HCT116 (cell line): Measurements from ENCODE around the gene TRIOBP. TPM values are rescaled to one million over a fixed set of nuclear protein-coding genes. Genes with fewer than 3 reads are reported as not detected.

ENCODE experiments used
- ATAC-seq: fragments of 200-7000 bp; cut with Tn5 transposase; 2 replicates; pipeline ENCODE4 v1.9.1; 2020; ENCODE audit warnings: mild to moderate bottlenecking, moderate library complexity
- BruUV-seq: library from RNA; stranded (reverse); fragments of 400-500 nt; replicated peaks from 2 replicates; lab custom pipeline; 2021; lab: Mats Ljungman, UMichigan
- CTCF ChIA-PET: fragments of 300-600 bp; sonication (Branson Sonifier 250); formaldehyde crosslinking; loops from one replicate; lab custom pipeline; 2021; ENCODE audit warnings: antibody characterized with exemption; lab: Charles Lee
- POLR2A ChIA-PET: fragments of 300-600, 350-600 bp; sonication (Branson Sonifier 250); formaldehyde crosslinking; loops from one replicate; lab custom pipeline; 2021; ENCODE audit warnings: antibody characterized with exemption; lab: Charles Lee
- RAD21 ChIA-PET, 2 experiments: fragments of 300-600 bp; sonication (Branson Sonifier 250); formaldehyde crosslinking; loops; one replicate each; lab custom pipeline; 2023; ENCODE audit warnings: low total read pairs in 2 of 2; ENCODE audit not compliant: uncharacterized antibody in 2 of 2, unreplicated experiment in 2 of 2, low non-redundant PET in 1 of 2; lab: Charles Lee
- DNase-seq: peaks from one replicate; pipeline ENCODE4 v3.0.0-alpha.2; 2010; ENCODE audit warnings: low read depth, low spot score
- H2AFZ ChIP-seq: fragments of 200-600 bp; shearing (Covaris generic), sonication (generic); 2 replicates; pipeline ENCODE4 v1.6.1; 2017; ENCODE audit warnings: low read depth, mixed run types, mixed read lengths, antibody characterized with exemption, low read length; ENCODE audit not compliant: poor library complexity, severe bottlenecking
- H3K27ac ChIP-seq: 2 replicates; pipeline ENCODE4 v1.5.1; 2012; ENCODE audit warnings: low read depth, low read length
- H3K27me3 ChIP-seq: fragments of 200-600 bp; sonication (generic); 2 replicates; pipeline ENCODE4 v1.6.1; 2016; ENCODE audit warnings: mixed run types, low read length, mixed read lengths; ENCODE audit not compliant: insufficient read depth
- H3K36me3 ChIP-seq, 2 experiments: fragments of 200-500 bp in 1 of 2; fragments of 200-600 bp in 1 of 2; sonication (Bioruptor generic) in 1 of 2; sonication (generic) in 1 of 2; 2 replicates each; pipeline versions ENCODE4 v1.5.1 to v1.6.1; 2014 to 2016; ENCODE audit warnings: low read length in 2 of 2, inconsistent platforms in 1 of 2, mixed read lengths in 1 of 2, mixed run types in 1 of 2; ENCODE audit not compliant: insufficient read depth in 2 of 2, control insufficient read depth in 1 of 2
- H3K4me1 ChIP-seq, 2 experiments: fragments of 200-600 bp in 1 of 2; sonication (generic) in 1 of 2; 2 replicates each; pipeline versions ENCODE4 v1.5.1 to v1.6.1; 2012 to 2017; ENCODE audit warnings: low read length in 2 of 2, inconsistent platforms in 1 of 2, mild to moderate bottlenecking in 1 of 2, mixed read lengths in 1 of 2, mixed run types in 1 of 2, moderate library complexity in 1 of 2; ENCODE audit not compliant: insufficient read depth in 2 of 2, control insufficient read depth in 1 of 2
- H3K4me2 ChIP-seq: fragments of 200-600 bp; sonication (generic); 2 replicates; pipeline ENCODE4 v1.6.1; 2017; ENCODE audit warnings: mixed run types, low read length, mixed read lengths
- H3K4me3 ChIP-seq, 2 experiments: fragments of 200-600 bp in 1 of 2; sonication (generic) in 1 of 2; replicated peaks in 1 of 2; 2 replicates each; pipeline ENCODE4 v1.5.1; 2011 to 2016; ENCODE audit warnings: low read length in 2 of 2, control low read depth in 1 of 2, low read depth in 1 of 2, mild to moderate bottlenecking in 1 of 2, mixed read lengths in 1 of 2, mixed run types in 1 of 2
- H3K79me2 ChIP-seq: fragments of 200-600 bp; sonication (generic); 2 replicates; pipeline ENCODE4 v1.6.1; 2017; ENCODE audit warnings: mild to moderate bottlenecking, mixed run types, low read length, moderate library complexity, mixed read lengths; ENCODE audit not compliant: insufficient read depth
- H3K9ac ChIP-seq: fragments of 200-600 bp; sonication (generic); 2 replicates; pipeline ENCODE4 v1.6.1; 2016; ENCODE audit warnings: low read length, mixed read lengths
- H3K9me2 ChIP-seq: fragments of 200-600 bp; sonication (generic), shearing (Covaris generic); 2 replicates; pipeline ENCODE4 v1.6.1; 2017; ENCODE audit warnings: mixed run types, mild to moderate bottlenecking, moderate library complexity; ENCODE audit not compliant: insufficient read depth
- H3K9me3 ChIP-seq, 2 experiments: fragments of 200-500 bp in 1 of 2; fragments of 200-600 bp in 1 of 2; sonication (Bioruptor generic) in 1 of 2; sonication (generic) in 1 of 2; 2 replicates each; pipeline ENCODE4 v1.6.1; 2014 to 2017; ENCODE audit warnings: low read length in 2 of 2, mixed read lengths in 2 of 2, inconsistent platforms in 1 of 2, low read depth in 1 of 2, mild to moderate bottlenecking in 1 of 2, mixed run types in 1 of 2, moderate library complexity in 1 of 2; ENCODE audit not compliant: control insufficient read depth in 1 of 2, insufficient read depth in 1 of 2
- H4K20me1 ChIP-seq: fragments of 200-600 bp; sonication (generic), shearing (Covaris generic); 2 replicates; pipeline ENCODE4 v1.6.1; 2017; ENCODE audit warnings: mixed run types, mild to moderate bottlenecking, moderate library complexity; ENCODE audit not compliant: insufficient read depth
- JUND ChIP-seq: IDR thresholded peaks from 2 replicates; pipeline ENCODE4 v1.6.1; 2012
- POLR2AphosphoS5 ChIP-seq: IDR thresholded peaks from 2 replicates; pipeline ENCODE4 v1.6.1; 2011; ENCODE audit warnings: mild to moderate bottlenecking, low read depth, low read length, moderate library complexity
- RAD21 ChIP-seq: IDR thresholded peaks from 2 replicates; pipeline ENCODE4 v1.6.1; 2012; ENCODE audit warnings: low read depth, mild to moderate bottlenecking
- SIN3A ChIP-seq: IDR thresholded peaks from 2 replicates; pipeline ENCODE4 v1.6.1; 2012; ENCODE audit warnings: low read depth
- ZNF274 ChIP-seq: fragments of 200-500 bp; sonication (Bioruptor generic); IDR thresholded peaks from 2 replicates; pipeline ENCODE4 v1.6.1; 2014; ENCODE audit warnings: mild to moderate bottlenecking, low read depth, low read length, inconsistent platforms
- intact Hi-C: fragments of 100-400 bp; cut with micrococcal nuclease; formaldehyde crosslinking; loops from 2 replicates; pipeline ENCODE4 v1.10.0; 2022
- total RNA-seq: library from RNA; stranded (reverse); gene quantifications from one replicate; pipeline ENCODE4 v1.2.1, GENCODE V29; 2021; ENCODE audit not compliant: unreplicated experiment
- TF ChIP-seq, protein P1 (sequence below): IDR thresholded peaks from 2 replicates; pipeline ENCODE4 v1.6.1; 2011; ENCODE audit warnings: mild to moderate bottlenecking, low read length, moderate library complexity; ENCODE audit not compliant: insufficient replicate concordance; ENCODE audit errors: extremely low read depth

TRIOBP gene
- total RNA-seq, 1 experiment from 2014 or later: 244 TPM

DNA sequence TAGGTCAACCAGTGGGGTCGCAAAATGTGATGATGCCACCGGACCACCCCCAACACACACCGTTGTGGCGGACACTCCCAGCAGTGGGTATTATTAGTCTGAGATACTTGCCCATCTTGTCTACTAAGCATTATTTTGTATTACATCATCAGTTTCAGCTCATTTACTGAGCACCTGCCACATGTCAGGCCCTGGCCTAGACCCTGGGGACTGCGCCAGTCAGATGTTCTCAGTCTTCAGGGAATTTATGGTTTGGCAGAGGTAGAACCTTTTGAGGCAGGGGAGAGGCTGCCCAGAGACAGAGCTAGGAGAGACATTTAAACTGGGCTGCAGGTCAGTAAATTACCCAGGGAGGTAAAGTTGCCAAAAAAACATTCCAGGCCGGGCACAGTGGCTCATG is 67.8 kb downstream of the TRIOBP start:
- no peaks in the 10 kb centered on the region for H3K9me2 ChIP-seq
- no peaks in the 10 kb centered on the region for H3K27me3 ChIP-seq
- H3K4me1 ChIP-seq: peaks cover 18 to 63% of the 10 kb centered on the region in 2 experiments
- H3K9me3 ChIP-seq: no peaks in the 10 kb centered on the region
- intact Hi-C loops: no loop called here
- ATAC-seq: no peak
- H4K20me1 ChIP-seq: no peaks in the 10 kb centered on the region
- no TSS peak for BruUV-seq
- TF ChIP-seq ZNF274: no peak
- no peak; the same call in 1 of the 2 replicates for TF ChIP-seq JUND
- DNase-seq: no peak
- ChIA-PET RAD21 (interaction anchor here (0.6 kb wide), 2 partner anchors 46 to 130 kb away, joined by 4 to 6 read pairs; no protein-coding TSS in a partner anchor), POLR2A (interaction anchor here (0.6 to 4.2 kb wide), 2 partner anchors 13 to 116 kb away, joined by 3 to 34 read pairs; no protein-coding TSS in a partner anchor), CTCF (interaction anchor here (1.1 kb wide), 1 partner anchor 11 kb away, joined by 3 read pairs; no protein-coding TSS in a partner anchor)
- no peak overlapping the region for H2AFZ ChIP-seq
- H3K27ac ChIP-seq: no peak overlapping the region
- H3K79me2 ChIP-seq: peaks cover 7% of the 10 kb centered on the region; the same call in 1 of the 2 replicates
- no peak overlapping the region for H3K4me3 ChIP-seq
- H3K4me2 ChIP-seq: no peak overlapping the region
- no peak overlapping the region for H3K9ac ChIP-seq
- H3K36me3 ChIP-seq: peaks cover 34 to 59% of the 10 kb centered on the region in 2 experiments

DNA sequence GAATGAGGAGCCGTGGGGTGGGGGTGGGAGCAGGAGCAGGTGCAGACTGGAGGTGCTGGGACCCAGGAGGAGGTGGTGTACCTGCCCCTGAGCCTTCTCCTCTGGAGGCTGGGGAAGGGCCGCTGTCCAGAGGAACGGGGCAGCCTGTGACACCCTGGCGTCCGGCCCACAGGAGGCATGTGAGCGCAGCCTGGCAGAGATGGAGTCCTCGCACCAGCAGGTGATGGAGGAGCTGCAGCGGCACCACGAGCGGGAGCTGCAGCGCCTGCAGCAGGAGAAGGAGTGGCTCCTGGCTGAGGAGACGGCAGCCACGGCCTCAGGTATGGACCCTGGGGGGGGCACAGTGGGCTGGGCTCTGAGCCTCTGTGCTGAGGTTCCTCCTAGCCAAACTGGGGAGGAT is 68.7 kb downstream of the TRIOBP start:
- no TSS peak for BruUV-seq
- Histone ChIP-seq H3K36me3 (peaks cover 28 to 55% of the 10 kb centered on the region in 2 experiments), H3K4me2 (no peak overlapping the region), H3K9me2 (no peaks in the 10 kb centered on the region), H3K27me3 (no peaks in the 10 kb centered on the region), H3K4me3 (no peak overlapping the region), H3K27ac (no peak overlapping the region; the same call in 1 of the 2 replicates), H2AFZ (no peak overlapping the region), H4K20me1 (no peaks in the 10 kb centered on the region), H3K9ac (no peak overlapping the region), H3K9me3 (no peaks in the 10 kb centered on the region), H3K79me2 (no peaks in the 10 kb centered on the region; the same call in 1 of the 2 replicates), H3K4me1 (peaks cover 18 to 54% of the 10 kb centered on the region in 2 experiments)
- intact Hi-C loops: no loop called here
- no peak for DNase-seq
- no peak for ATAC-seq
- ChIA-PET POLR2A (no interaction called here), RAD21 (interaction anchor here (0.6 kb wide), 2 partner anchors 45 to 129 kb away, joined by 4 to 6 read pairs; no protein-coding TSS in a partner anchor), CTCF (no interaction called here)
- no peak for TF ChIP-seq RAD21
- TF ChIP-seq, protein P1, sequence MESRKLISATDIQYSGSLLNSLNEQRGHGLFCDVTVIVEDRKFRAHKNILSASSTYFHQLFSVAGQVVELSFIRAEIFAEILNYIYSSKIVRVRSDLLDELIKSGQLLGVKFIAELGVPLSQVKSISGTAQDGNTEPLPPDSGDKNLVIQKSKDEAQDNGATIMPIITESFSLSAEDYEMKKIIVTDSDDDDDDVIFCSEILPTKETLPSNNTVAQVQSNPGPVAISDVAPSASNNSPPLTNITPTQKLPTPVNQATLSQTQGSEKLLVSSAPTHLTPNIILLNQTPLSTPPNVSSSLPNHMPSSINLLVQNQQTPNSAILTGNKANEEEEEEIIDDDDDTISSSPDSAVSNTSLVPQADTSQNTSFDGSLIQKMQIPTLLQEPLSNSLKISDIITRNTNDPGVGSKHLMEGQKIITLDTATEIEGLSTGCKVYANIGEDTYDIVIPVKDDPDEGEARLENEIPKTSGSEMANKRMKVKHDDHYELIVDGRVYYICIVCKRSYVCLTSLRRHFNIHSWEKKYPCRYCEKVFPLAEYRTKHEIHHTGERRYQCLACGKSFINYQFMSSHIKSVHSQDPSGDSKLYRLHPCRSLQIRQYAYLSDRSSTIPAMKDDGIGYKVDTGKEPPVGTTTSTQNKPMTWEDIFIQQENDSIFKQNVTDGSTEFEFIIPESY: no peak
- peak; percentile 27; the same call in 1 of the 2 replicates for TF ChIP-seq POLR2AphosphoS5
- TF ChIP-seq SIN3A: no peak
